GM15510 (cell line): ENCODE measurements around the gene RABGGTA.
A peak's percentile ranks its signal among the peaks of the same experiment; 100 is the strongest.

Experiments used
- POLR2A ChIP-seq: IDR thresholded peaks from 3 replicates; pipeline ENCODE4 v1.6.1; 2011; ENCODE audit warnings: borderline replicate concordance; ENCODE audit not compliant: insufficient read length; ENCODE audit errors: extremely low read depth

RABGGTA gene

GRCh38 chr14:24271134-24271833 is at the start of gene RABGGTA:
Gene RABGGTA (minus strand): TSS chr14:24271597. CDS start chr14:24271115, 482 bp downstream.
- peak; percentile 84 for TF ChIP-seq POLR2A

- TF ChIP-seq POLR2A: no peak
Measured at GRCh38 chr14:24317141-24317928, 45.9 kb upstream of the RABGGTA start.

- TF ChIP-seq POLR2A: no peak
Measured at GRCh38 chr14:24316597-24316950, 45.2 kb upstream of the RABGGTA start.

GRCh38 chr14:24315807-24316596 is 44.6 kb upstream of the RABGGTA start:
- TF ChIP-seq POLR2A: no peak

- no peak for TF ChIP-seq POLR2A
Measured at GRCh38 chr14:24315243-24315806, 43.9 kb upstream of the RABGGTA start.

GRCh38 chr14:24314377-24315193 is 43.2 kb upstream of the RABGGTA start:
- TF ChIP-seq POLR2A: no peak

GRCh38 chr14:24313913-24314312 is 42.5 kb upstream of the RABGGTA start:
- no peak for TF ChIP-seq POLR2A

GRCh38 chr14:24312736-24313507 is 41.5 kb upstream of the RABGGTA start:
- TF ChIP-seq POLR2A: no peak

- no peak for TF ChIP-seq POLR2A
Measured at GRCh38 chr14:24311837-24312615, 40.6 kb upstream of the RABGGTA start.

- peak; percentile 43 for TF ChIP-seq POLR2A
Measured at GRCh38 chr14:24310646-24311604, 39.5 kb upstream of the RABGGTA start, which contains the start of gene LTB4R. Gene LTB4R (plus strand): TSS chr14:24311502. CDS start chr14:24315652, 4,150 bp downstream.

- no peak for TF ChIP-seq POLR2A
Measured at GRCh38 chr14:24310265-24310645, 38.9 kb upstream of the RABGGTA start.
